ENCODE results near the gene CA12. TPM values are rescaled to one million over a fixed set of nuclear protein-coding genes. Genes with fewer than 3 reads are reported as not detected.

The CA12 gene
- total and polyA plus RNA-seq, 2 donors (not counting 3 experiments of a cell fraction or from before 2014, with no cell fraction given), result 1.1 to 5.9 TPM

DNA sequence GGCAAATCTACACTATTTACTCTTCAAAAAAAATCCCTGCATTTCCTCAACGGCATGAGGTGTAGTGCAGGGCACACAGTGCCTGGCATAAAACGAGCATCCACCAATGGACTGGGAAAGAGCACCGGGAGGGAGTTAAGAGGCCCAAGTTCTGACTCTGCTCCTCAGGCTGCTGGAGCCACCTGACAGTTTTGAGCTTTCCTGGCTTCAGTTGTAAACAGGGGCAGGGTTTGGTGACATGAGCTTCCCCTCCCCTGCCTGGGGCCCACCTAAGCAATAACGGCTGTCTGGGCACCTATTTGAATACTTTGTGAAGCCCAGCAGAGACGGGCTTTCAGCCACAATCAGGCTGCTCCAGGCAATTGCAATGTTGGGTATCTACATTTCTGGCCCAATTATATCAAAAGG is 16.4 kb downstream of the CA12 start:
- no TSS peak for BruUV-seq (replicated peaks)
- H4K20me1 ChIP-seq (replicated peaks; ENCODE audit: control insufficient read depth, extremely low read depth, insufficient read depth, low read length), result no peaks in the 10 kb centered on the region
- no peak overlapping the region for H2AFZ ChIP-seq (ENCODE audit: low read depth, low read length)
- no peaks in the 10 kb centered on the region for H3K9me1 ChIP-seq (replicated peaks; ENCODE audit: control insufficient read depth, extremely low read depth, insufficient read depth, low read length)
- no peaks in the 10 kb centered on the region for H3K4me1 ChIP-seq (ENCODE audit: control insufficient read depth, extremely low read depth, insufficient read depth, low read length)
- H3K27ac ChIP-seq (ENCODE audit: insufficient read depth, low read depth, low read length), result no peak overlapping the region
- ChIA-PET CTCF (interaction anchor here (0.7 kb wide), 1 partner anchor 96 kb away, joined by 3 read pairs; no protein-coding TSS in a partner anchor), POLR2A (no interaction called here)
- no peaks in the 10 kb centered on the region for H3K9me3 ChIP-seq (replicated peaks; ENCODE audit: control insufficient read depth, insufficient read depth, low read length)
- H3K36me3 ChIP-seq (ENCODE audit: control insufficient read depth in 2 of 2, extremely low read depth in 1 of 2, insufficient read depth in 2 of 2, low read length in 2 of 2), result no peaks in the 10 kb centered on the region
- no peak for DNase-seq (ENCODE audit: low read depth, low spot score)
- no peak for TF ChIP-seq FOS (IDR thresholded peaks at IDR 0.05; ENCODE audit: borderline replicate concordance, insufficient read depth, low read length)
- no peak for TF ChIP-seq MYC (IDR thresholded peaks at IDR 0.05; ENCODE audit: low read depth, low read length)
- no peak for TF ChIP-seq JUN (IDR thresholded peaks at IDR 0.05; ENCODE audit: borderline replicate concordance, insufficient read depth, insufficient read length, low read depth)
- TF ChIP-seq POLR2AphosphoS5 (IDR thresholded peaks at IDR 0.05; ENCODE audit: insufficient read depth, low read depth, low read length), result no peak
- TF ChIP-seq, protein P1, sequence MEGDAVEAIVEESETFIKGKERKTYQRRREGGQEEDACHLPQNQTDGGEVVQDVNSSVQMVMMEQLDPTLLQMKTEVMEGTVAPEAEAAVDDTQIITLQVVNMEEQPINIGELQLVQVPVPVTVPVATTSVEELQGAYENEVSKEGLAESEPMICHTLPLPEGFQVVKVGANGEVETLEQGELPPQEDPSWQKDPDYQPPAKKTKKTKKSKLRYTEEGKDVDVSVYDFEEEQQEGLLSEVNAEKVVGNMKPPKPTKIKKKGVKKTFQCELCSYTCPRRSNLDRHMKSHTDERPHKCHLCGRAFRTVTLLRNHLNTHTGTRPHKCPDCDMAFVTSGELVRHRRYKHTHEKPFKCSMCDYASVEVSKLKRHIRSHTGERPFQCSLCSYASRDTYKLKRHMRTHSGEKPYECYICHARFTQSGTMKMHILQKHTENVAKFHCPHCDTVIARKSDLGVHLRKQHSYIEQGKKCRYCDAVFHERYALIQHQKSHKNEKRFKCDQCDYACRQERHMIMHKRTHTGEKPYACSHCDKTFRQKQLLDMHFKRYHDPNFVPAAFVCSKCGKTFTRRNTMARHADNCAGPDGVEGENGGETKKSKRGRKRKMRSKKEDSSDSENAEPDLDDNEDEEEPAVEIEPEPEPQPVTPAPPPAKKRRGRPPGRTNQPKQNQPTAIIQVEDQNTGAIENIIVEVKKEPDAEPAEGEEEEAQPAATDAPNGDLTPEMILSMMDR (IDR thresholded peaks at IDR 0.05; ENCODE audit: extremely low read depth in 1 of 2, insufficient read depth in 1 of 2, low read depth in 1 of 2, low read length in 2 of 2), result no peak
- TF ChIP-seq GATA2 (IDR thresholded peaks at IDR 0.05; ENCODE audit: insufficient read depth, insufficient read length, low read depth, low read length), result no peak
- TF ChIP-seq, protein P2, sequence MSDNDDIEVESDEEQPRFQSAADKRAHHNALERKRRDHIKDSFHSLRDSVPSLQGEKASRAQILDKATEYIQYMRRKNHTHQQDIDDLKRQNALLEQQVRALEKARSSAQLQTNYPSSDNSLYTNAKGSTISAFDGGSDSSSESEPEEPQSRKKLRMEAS (IDR thresholded peaks at IDR 0.05; ENCODE audit: insufficient read depth, insufficient read length), result no peak
- no peak for TF ChIP-seq POLR2A (IDR thresholded peaks at IDR 0.05; ENCODE audit: low read depth, low read length)
- TF ChIP-seq EZH2 (IDR thresholded peaks at IDR 0.05; ENCODE audit: borderline replicate concordance, low read depth, low read length, severe bottlenecking), result no peak
- H3K4me3 ChIP-seq (replicated peaks in 1 of 3; ENCODE audit: insufficient read depth in 1 of 3, low read depth in 1 of 3, low read length in 3 of 3), result no peak overlapping the region
- intact Hi-C loops (cut with micrococcal nuclease), result no loop called here
- dilution Hi-C loops (cut with MboI; ENCODE audit: extremely low pct_ligation_motif_present, low sequenced_read_pairs), result no loop called here
- no peak for FAIRE-seq
- H3K79me2 ChIP-seq (ENCODE audit: control insufficient read depth, insufficient read depth, low read length), result no peaks in the 10 kb centered on the region
- H3K27me3 ChIP-seq (ENCODE audit: control insufficient read depth in 2 of 2, insufficient read depth in 2 of 2, low read length in 2 of 2), result peaks cover 0 to 5% of the 10 kb centered on the region in 2 experiments
- H3K4me2 ChIP-seq (ENCODE audit: insufficient read depth, low read length), result no peak overlapping the region
- no peak overlapping the region for H3K9ac ChIP-seq (replicated peaks; ENCODE audit: extremely low read depth, insufficient read depth, low read length)

Data from endothelial cell of umbilical vein (primary cell).